Measurements from ENCODE around the gene ADCY3.

The ADCY3 gene

GRCh38 chr2:24924732-24925131 lies 4.7 kb upstream of the ADCY3 start:
- no peak for DNase-seq

GRCh38 chr2:24924266-24924665 lies 4.2 kb upstream of the ADCY3 start:
- DNase-seq: no peak

- no peak for DNase-seq
Observed at GRCh38 chr2:24923106-24923505, 3.1 kb upstream of the ADCY3 start.

GRCh38 chr2:24922556-24922955 lies 2.5 kb upstream of the ADCY3 start:
- DNase-seq: no peak

- no peak for DNase-seq
Observed at GRCh38 chr2:24920809-24921441, 888 bp upstream of the ADCY3 start.

- DNase-seq: no peak
Observed at GRCh38 chr2:24919506-24920097, 435 bp downstream of the ADCY3 start.

- DNase-seq: peak; percentile 54
Observed at GRCh38 chr2:24919037-24919505, 966 bp downstream of the ADCY3 start.

- no peak for DNase-seq
Observed at GRCh38 chr2:24918326-24919036, 1.6 kb downstream of the ADCY3 start.

- DNase-seq: no peak
Observed at GRCh38 chr2:24917731-24918325, 2.2 kb downstream of the ADCY3 start.

- no peak for DNase-seq
Observed at GRCh38 chr2:24917086-24917485, 3.0 kb downstream of the ADCY3 start.

- DNase-seq: no peak
Observed at GRCh38 chr2:24915796-24916195, 4.2 kb downstream of the ADCY3 start.

GRCh38 chr2:24915175-24915574 lies 4.9 kb downstream of the ADCY3 start:
- no peak for DNase-seq

- DNase-seq: no peak
Observed at GRCh38 chr2:24914713-24915112, 5.3 kb downstream of the ADCY3 start.

- DNase-seq: no peak
Observed at GRCh38 chr2:24913911-24914310, 6.1 kb downstream of the ADCY3 start.

- DNase-seq: no peak
Observed at GRCh38 chr2:24912986-24913385, 7.1 kb downstream of the ADCY3 start.

GRCh38 chr2:24912523-24912922 lies 7.5 kb downstream of the ADCY3 start:
- no peak for DNase-seq

GRCh38 chr2:24910245-24910644 lies 9.8 kb downstream of the ADCY3 start:
- no peak for DNase-seq

- no peak for DNase-seq
Observed at GRCh38 chr2:24909555-24910177, 10.4 kb downstream of the ADCY3 start.

- no peak for DNase-seq
Observed at GRCh38 chr2:24908461-24908901, 11.6 kb downstream of the ADCY3 start.

- no peak for DNase-seq
Observed at GRCh38 chr2:24907116-24907515, 12.9 kb downstream of the ADCY3 start.

GRCh38 chr2:24906466-24906865 lies 13.6 kb downstream of the ADCY3 start:
- DNase-seq: no peak

GRCh38 chr2:24903161-24904103 lies 16.6 kb downstream of the ADCY3 start:
- DNase-seq: no peak
